Right ventricle myocardium inferior (tissue), 1 donor: Measurements from ENCODE around the gene TACR1. TPM values are rescaled to one million over a fixed set of nuclear protein-coding genes. Genes with fewer than 3 reads are reported as not detected.

Experiments
- ATAC-seq: fragments of 200-7000 bp; cut with Tn5 transposase; one replicate; pipeline ENCODE4 v1.9.1; 2020; ENCODE audit warnings: mild to moderate bottlenecking, moderate library complexity
- DNase-seq: peaks from one replicate; pipeline ENCODE4 v3.0.0; 2021; ENCODE audit errors: missing footprints
- intact Hi-C: fragments of 100-400 bp; cut with DNase I; formaldehyde crosslinking; loops from one replicate; pipeline ENCODE4 v1.11.0; 2022
- total RNA-seq: library from RNA; stranded (reverse); fragmentation: NEBNext Ultra II Directional; extraction: Animal tissue kit (Norgen Biotek cat#: 25700); gene quantifications from one replicate; pipeline ENCODE4 v1.2.1, GENCODE V29; 2021
- donor health status: DM: no; HTN: yes; CAD: no; lungs with severe emphysema.

TACR1 gene
- total RNA-seq, 1 donor from 2014 or later, result not detected

DNA sequence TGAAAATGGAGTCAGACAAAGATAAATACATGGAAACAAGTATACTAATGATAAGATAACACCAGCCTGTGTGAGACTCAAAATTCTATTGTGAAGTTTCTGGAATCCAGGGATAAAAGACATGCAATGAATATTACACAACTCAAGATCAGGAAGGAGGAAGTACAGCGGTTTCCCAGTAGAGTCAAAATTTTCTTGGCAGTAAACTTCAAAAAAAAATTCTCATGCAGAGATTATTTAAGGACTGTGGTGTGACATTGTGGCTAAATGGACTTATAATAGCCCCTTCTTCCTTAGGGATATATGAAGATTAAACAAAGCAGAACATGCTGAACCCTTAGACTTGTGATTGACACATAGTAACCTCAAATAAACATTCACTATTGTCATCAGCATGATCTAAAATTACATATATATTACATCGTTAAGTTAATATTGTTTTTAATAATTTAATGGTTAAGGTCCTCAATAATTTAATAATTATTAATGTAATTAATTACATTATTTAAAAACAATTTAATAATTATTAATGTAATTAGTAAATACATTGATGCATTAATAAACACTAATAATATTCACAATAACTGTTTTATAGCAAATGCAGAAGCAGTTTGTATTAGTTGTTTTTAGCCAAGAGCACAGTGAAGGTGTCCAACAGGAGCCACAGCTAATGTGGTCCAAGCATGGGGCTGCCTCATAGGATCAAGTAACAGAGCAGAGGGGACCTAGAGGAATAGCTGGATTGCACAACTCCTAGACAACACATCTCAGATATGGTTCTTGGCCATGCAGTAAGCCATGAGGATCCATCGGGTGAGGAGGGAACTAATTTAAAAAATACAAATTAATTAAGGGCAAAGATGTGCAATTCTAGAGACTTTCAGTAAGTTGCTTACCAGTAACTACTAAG is 163.6 kb downstream of the TACR1 start:
- DNase-seq, result no peak
- ATAC-seq, result peak; percentile 78
- intact Hi-C loops, result no loop called here

DNA sequence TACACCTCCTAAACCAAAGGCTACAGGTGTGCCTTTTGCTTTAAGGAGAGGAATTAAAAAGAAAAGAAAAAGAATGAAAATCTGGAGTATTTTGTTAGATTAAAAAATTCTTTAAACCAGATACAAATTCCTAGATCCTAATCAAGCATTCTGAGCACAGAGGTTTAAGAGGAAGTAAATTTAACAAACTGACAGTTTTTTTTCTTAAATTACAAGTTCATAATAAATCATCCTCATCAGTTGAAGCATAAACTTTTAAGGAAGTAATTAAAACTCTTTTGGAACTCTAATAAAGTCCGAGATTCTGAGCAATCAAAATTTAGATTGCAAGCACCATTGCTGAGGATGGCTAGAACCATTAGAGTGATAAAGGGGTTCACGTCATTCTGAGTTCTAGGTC is 165.8 kb downstream of the TACR1 start:
- intact Hi-C loops, result no loop called here
- DNase-seq (no peak), ATAC-seq (no peak)

DNA sequence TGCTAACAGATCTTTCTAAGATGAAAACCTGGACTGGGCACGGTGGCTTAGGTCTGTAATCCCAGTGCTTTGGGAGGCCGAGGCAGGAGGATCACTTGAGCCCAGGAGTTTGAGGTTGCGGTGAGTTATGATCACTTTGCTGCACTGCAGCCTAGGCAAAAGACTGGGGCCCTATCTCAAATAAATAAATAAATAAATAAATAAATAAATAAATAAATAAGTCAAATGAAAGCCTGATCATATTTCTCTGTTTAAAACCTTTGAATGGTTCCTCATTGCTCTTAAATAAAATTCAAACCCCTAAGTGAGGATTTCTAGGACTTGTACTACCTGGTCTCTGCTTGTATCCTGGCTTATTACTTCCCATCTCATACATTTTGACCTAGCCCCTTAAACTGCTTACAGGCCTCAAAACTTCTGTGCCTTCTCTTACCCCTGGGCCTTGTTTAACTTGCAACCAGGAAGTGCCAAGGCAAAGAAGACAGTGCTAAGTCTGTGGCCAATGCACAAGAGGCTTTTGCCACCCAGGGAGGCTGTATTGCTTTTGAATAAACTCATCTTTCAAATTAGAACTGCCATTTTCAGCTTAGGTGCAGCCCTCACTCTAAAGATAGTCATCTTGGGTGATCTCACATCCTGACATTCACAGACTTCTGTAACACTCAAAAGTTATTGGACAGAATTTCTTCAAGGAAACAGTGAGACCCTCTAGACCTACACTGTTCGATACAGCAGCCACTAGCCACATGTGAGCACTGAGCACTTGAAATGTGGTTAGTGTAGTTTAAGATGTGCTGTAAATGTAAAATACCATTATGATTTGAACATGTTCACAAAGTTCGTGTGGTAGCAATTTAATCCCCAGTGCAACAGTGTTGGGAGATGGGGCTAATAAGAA is 167.2 kb downstream of the TACR1 start:
- ATAC-seq, result no peak
- no peak for DNase-seq
- intact Hi-C loops, result no loop called here

DNA sequence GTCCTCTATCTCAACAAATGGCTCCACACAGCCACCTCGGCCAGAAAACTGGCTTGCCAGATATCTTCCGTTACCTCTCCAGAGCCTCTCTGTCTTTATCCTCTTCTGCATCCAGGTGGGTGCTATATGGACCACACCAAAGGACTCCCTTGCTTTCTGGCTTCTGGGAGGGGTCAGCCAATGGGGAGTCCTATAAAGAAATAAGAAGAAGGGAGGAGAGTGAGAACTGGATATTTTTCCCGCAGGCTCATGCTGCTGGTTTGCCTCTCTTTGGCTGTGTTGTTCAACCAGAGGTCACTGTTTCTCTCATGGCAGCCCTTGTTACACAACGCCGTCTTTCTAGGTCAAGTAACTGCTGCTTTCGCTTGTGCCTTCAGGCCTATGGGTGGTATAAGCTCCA is 168.1 kb downstream of the TACR1 start:
- ATAC-seq (no peak), DNase-seq (peak; percentile 20)
- intact Hi-C loops, result no loop called here

DNA sequence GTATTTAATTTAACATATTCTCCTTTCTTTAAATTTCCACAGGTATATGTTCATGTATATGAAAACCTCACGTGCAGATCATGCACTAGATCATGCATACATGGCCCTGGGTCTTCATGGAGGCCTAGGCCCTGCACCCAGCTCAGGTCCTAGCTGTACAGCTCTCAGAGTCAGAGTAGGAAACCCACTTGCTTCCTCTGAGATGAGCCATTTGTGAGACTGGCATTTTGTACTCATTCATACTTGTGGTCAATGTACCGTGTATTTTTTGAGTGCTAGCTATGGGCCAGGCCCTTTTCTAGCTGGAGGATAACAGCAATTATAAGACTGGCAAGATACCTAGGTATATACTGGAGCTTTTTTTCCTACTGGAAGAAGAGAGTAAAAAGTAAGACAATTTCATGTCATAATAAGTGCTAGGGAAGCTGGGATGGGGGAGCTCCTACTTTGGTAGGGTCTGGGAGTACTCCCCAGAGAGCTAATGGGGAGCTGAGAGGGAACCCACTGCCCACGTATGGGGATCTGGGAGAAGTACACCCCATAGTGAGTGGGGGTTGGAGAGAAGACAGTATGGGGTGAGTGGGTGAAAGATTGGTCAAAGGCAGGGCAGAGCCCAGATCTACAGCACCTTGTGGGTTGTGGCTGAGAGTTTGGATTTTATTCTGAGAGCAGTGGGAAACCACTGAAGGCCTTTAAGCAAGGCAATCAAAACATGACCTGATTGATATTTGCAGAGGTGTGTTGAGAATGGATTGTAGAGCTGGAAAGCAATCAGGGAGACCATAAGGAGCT is 168.9 kb downstream of the TACR1 start:
- intact Hi-C loops, result no loop called here
- ATAC-seq (no peak), DNase-seq (no peak)

DNA sequence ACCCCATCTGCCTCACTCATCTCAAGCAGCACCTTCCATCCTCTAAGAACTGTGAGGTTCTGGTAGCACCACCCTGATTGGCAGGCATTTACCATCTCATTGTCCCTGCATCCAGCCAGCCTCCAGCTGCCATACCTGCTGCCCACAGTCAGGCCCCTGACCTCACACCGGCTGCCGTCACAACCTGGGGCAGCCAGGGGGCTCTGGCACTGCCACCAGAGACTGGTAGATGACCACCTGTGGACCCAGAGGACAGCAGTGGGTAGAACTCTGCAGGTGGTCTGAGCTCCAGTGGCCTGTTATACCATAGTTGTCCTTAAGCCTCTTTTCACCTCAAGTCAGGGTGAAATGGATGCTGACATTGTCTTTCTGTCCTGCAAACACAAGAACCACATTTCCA is 171.4 kb downstream of the TACR1 start:
- DNase-seq, result peak; percentile 47
- ATAC-seq, result no peak
- intact Hi-C loops, result no loop called here

DNA sequence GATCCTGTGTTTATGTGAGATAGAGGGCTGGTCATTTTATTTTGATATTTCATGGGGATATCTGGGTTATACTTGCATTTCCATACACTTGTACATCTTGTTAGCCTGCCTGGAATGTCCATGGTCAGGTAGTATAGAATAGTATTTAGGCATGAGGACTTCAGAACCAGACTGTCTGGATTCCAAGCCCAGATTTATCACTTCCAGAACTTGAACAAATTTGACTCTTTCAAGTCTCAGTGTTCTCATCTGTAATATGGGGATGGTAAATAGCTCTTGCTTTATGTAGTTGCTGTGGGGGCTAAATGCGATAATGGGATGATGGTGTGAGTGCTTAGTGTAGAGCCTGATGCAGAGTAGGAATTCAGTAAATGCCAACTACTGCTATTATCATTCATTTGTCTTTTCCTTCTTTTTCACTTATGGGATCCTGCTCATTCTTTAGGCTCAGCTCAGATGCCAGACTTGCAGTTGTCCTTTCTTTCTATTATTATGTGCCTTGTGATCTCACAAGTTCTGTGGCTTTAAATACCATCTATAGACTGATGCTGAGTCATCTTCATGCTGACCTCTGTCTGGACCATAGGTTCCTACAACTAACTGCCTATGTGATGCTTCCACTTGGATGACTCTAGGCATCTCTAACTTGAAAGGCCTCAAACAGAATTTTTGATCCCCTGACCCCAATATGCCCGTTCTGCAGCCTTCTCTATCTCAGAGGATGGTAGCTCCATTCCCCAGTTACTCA is 173.5 kb downstream of the TACR1 start:
- no peak for DNase-seq
- intact Hi-C loops, result no loop called here
- no peak for ATAC-seq

DNA sequence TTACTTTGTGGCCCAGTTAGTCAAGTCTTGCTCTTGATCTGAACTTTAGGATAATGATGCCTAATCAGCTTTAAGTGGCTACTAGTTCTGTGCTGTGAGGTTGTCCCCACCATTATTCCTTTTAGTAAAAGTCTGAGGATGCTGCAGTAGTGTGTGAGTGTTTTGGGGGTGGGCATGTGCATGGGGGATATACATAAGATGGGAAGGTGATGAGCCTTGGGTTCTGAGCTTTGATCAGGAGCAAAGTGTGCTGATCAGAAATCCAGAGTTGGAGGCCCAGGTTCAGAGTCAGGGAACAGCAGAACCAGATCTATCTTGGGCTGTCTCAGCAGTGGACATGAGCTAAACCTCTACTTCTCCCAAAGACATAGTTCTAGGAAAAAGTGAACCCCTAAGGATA is 174.1 kb downstream of the TACR1 start:
- ATAC-seq (no peak), DNase-seq (no peak)
- intact Hi-C loops, result no loop called here

DNA sequence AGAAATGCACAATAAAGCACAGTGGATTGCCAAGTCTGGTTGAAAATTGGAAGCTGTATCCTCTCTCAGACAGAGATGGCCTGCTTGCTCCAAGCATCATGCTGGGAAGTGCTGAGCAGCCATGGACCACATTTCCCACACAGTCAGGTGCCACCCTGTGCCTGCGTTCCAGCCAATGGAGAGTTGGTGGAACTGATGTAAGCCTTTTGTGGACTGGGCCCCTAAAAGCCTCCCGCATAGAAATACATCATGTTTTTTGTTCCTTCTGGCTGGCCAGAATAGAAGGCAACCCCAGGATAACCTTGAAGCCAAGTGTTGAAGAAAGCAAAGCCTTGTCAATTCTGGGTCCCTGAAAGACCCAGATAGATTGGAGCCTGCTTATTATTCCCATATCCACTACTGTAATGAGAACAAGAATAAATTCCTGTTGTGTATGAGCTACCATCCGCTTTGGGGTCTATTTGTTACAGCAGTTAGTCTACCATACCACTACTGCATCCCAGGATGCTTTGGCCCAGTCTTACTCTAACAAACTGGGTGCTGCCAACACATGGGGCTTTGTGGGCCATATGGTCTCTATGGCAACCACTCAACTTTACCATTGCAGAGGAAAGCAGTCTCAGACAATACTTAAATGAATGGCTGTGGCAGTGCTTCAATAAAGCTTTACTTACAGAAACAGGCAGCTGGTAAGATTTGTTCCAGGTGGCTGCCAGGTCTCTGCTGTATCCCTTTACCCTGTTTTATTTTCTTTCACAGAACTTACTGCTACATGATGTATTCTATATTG is 175.5 kb downstream of the TACR1 start:
- DNase-seq, result no peak
- intact Hi-C loops, result no loop called here
- no peak for ATAC-seq

DNA sequence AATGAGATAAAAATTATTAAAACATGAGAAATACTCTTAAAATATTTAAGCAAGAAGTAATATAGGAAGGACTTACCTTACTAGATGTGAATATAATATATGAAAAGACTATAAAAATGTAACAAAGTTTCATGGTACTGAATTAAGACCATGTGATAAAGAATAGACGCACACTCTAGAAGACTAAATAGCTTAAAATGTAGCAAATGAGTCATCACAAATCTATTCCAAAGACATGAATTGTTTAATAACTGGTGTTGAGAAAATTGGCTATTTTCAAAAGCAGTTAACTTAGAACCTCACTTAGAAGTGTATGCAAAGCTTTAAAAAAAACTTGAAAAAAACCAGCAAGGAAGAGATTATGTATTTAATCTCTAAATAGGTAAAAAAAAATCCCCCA is 176.8 kb downstream of the TACR1 start:
- ATAC-seq (no peak), DNase-seq (no peak)
- intact Hi-C loops, result no loop called here

DNA sequence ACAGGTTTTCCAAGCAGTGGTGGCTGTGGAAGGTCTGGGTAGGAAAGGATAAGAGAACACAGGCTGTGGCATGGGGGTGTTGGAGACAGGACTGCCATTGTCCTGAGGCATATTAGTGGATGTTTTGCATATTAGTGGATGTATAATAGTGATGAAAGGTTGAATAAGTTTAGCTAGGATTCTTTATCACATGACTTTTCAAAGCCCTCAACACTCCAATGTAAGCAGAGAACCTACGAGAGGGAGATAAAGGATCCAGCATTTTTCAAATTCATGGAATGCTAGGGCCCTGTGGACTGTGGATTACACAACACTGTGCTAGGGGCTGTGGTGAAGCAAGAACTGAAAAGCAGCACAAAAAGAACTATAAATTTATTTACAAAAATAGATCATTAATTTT is 177.6 kb downstream of the TACR1 start:
- peak; percentile 82 for ATAC-seq

DNA sequence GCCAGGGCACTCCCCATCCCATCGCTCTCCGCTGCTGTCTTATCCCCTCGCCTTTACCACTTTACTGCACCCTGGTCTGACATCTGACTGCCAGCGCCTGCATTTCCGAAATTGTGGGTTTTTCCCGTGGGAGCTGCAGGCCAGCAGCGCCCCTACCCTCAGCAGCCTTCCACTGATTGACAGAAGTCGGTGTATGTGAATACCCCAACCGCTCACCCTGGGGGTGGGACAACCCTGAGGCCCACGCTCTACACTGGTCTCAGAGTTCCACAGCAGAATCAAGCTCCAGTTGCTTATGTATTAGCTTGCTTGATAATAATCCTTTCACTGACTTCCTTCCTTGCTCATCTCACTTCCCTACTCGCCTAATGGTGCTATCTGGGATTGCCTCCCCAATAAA is 178.8 kb downstream of the TACR1 start:
- DNase-seq (no peak), ATAC-seq (no peak)
- intact Hi-C loops, result no loop called here

More for the DNA sequence above, 177.6 kb downstream of the TACR1 start:
- intact Hi-C loops, result no loop called here
- no peak for DNase-seq

DNA sequence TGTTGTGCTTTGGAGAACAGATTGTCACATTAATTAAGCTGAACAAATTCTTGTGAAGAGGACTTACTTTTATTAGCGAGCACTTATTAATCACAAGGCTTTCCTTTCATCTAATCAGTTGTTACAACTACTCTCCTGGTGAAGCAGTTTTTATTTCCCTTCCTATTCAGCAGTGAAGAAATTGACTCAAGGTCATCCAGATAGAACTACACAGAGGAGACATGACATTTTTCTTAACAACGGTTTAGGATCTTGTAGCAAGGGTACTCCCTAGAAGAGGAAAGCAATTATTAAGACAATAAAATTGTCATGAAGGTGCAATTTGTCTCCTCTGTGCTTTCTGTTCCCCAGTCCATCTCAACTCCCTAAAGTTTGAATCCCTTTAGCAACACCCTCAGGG is 179.5 kb downstream of the TACR1 start:
- DNase-seq, result no peak
- intact Hi-C loops, result no loop called here

DNA sequence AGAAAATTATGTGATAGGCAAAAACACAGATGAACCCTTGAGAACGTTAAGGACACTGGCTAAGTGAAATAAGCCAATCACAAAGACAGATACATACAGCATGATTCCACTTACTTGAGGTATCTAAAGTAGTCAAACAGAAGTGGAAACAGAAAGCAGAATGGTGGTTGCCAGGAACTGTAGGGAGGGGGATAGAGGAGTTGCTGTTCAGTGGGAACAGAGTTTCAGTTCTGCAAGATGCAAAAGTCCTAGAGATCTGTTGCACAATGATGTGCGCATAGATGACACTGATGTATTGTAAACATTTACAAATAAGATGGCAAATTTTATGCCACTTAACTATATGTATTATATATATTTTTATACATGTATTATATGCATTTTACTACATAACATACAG is 181.2 kb downstream of the TACR1 start:
- intact Hi-C loops, result no loop called here
- DNase-seq (no peak), ATAC-seq (no peak)

More for the DNA sequence above, 179.5 kb downstream of the TACR1 start:
- ATAC-seq, result no peak

DNA sequence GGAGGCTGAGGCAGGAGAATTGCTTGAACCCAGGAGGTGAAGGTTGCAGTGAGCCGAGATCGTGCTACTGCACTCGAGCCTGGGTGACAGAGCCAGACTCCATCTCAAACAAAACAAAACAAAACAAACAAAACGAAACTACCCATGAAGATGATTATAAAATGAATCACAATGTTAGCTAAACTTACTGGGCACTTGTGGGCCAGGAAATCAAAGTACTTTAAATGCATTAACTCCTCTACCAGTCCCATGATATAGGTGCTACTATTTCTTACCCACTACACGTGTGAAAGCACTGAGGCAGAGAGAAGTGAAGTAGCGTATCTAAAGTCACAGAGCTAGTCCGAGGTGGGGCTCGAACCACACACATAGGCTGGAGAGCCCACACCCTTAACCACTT is 187.2 kb downstream of the TACR1 start:
- DNase-seq (no peak), ATAC-seq (no peak)
- intact Hi-C loops, result no loop called here

DNA sequence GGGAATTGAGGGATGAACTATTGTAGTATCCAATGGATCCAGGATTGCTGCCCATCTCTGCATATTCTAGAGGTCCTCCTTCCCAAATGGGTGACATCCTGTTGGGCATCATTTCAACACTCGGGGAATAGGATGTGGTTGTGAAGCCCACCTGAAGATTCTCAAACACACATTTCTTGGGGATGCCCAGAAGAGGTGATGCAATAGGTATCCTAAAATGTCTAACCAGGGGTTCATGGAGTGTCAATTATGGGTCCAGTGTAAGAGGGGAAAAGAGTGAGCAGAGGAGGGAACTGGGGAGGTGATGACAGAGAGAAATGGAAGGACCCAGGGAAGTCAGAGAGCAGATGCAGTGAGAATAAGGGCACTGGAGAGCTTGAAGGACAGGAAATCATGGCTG is 188.7 kb downstream of the TACR1 start:
- intact Hi-C loops, result no loop called here
- ATAC-seq, result no peak
- no peak for DNase-seq

DNA sequence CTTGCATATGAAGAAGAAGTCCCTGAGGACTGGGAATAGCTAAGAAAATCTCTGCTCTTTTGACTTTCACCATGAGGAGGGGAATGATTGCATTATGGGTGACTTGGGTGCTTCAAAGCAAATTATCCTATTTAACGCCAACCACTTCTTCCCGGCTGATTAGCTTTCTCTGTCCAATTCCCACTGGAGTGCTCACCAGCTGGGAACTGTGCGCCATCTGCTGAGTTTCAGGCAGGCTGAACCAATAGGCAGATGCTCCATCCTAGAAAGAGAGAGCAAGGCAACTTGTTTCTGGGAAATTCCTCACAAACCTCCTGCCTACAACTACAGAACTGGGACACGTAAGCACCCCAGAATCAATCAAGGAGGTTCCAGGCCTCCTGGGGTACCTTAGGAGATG is 191.5 kb downstream of the TACR1 start:
- ATAC-seq (no peak), DNase-seq (no peak)
- intact Hi-C loops, result no loop called here

DNA sequence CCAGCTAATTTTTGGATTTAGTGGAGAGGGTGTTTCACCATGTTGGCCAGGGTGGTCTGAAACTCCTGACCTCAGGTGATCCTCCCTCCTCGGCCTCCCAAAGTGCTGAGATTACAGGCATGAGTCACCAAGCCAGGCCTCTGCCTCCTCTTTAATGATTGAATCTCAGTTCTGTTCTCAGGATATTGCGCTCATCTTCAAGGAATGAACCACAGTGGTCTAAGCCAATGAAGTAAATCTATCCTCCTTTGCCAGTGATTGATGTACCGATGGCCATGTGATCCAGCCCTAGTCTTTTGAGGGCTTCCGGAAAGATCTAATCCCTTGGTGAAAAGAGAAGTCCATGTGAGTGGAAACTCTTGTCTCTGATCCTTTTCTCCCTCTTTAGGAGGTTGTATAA is 192.3 kb downstream of the TACR1 start:
- intact Hi-C loops, result no loop called here
- DNase-seq, result no peak
- ATAC-seq, result no peak
